ENCODE results near the gene ADGB. TPM values are rescaled to one million over a fixed set of nuclear protein-coding genes. Genes with fewer than 3 reads are reported as not detected.
"Not testable (repeated sequence)": the region's sequence is repeated elsewhere in the genome, so short reads cannot be mapped to it uniquely, and the experiment has no call there.

The ADGB gene
- total RNA-seq, 1 experiment from 2014 or later: not detected

GRCh38 chr6:146815511-146816462, 217.0 kb downstream of the ADGB start:
- H3K27ac ChIP-seq (ENCODE audit: low read length); H3K9me2 ChIP-seq (replicated peaks; ENCODE audit: insufficient read depth, low read length); H3K9ac ChIP-seq (ENCODE audit: low read length); H3K9me3 ChIP-seq (ENCODE audit: low read length); H2AFZ ChIP-seq (ENCODE audit: low read length); H3K4me1 ChIP-seq (ENCODE audit: low read length); H3K27me3 ChIP-seq (ENCODE audit: low read length); DNase-seq; H4K20me1 ChIP-seq (ENCODE audit: insufficient read depth, low read depth, low read length); H3K36me3 ChIP-seq (ENCODE audit: insufficient read depth, low read length); H3K79me2 ChIP-seq (ENCODE audit: low read length); H3K4me3 ChIP-seq (ENCODE audit: low read length); H3K4me2 ChIP-seq (ENCODE audit: low read depth, low read length, poor library complexity, severe bottlenecking): not testable (repeated sequence)

- Histone ChIP-seq H3K4me2 (ENCODE audit: low read depth, low read length, poor library complexity, severe bottlenecking) (no peak overlapping the region), H3K79me2 (ENCODE audit: low read length) (no peaks in the 10 kb centered on the region), H3K9me3 (ENCODE audit: low read length) (no peaks in the 10 kb centered on the region), H2AFZ (ENCODE audit: low read length) (no peak overlapping the region), H3K27ac (ENCODE audit: low read length) (no peak overlapping the region), H3K4me1 (ENCODE audit: low read length) (no peaks in the 10 kb centered on the region), H3K36me3 (ENCODE audit: insufficient read depth, low read length) (no peaks in the 10 kb centered on the region), H3K9ac (ENCODE audit: low read length) (no peak overlapping the region), H3K4me3 (ENCODE audit: low read length) (no peak overlapping the region), H3K9me2 (replicated peaks; ENCODE audit: insufficient read depth, low read length) (no peaks in the 10 kb centered on the region), H4K20me1 (ENCODE audit: insufficient read depth, low read depth, low read length) (no peaks in the 10 kb centered on the region), H3K27me3 (ENCODE audit: low read length) (no peaks in the 10 kb centered on the region)
- DNase-seq: no peak
Measured at GRCh38 chr6:146819596-146820320, 221.0 kb downstream of the ADGB start.

DNA sequence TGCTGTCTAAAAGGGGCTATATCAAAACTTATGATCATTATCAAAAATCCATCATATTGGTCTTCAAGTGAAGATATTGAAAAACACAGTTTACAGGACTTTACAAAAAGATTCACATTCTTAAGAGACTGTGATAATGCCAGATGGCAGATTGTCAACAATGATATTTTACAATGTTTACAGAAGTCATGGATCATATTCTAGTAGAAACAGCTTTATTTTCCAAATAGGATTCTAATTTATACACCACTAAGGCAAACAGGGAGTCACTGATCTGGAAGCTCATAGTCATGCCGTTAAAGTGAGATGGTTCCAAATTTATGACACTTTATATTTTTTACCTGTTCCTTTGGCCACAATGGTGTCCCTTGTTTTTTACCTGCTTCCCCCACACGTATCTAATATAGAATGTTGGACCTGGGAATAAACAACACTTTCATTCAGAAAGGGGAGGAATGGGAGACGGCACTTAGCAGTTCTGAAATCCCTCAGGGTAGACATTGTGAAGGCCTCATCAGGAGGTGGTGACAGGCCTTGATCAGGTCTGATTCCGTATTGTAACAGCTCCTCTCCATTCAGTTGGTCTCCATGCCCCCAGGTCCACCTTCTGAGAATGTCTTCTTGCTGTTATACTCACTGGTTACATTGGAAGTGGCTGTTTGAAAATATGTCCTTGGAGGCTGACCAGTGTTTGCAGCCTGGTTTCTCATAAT, 228.6 kb downstream of the ADGB start:
- Histone ChIP-seq H3K27ac (ENCODE audit: low read length) (no peak overlapping the region), H3K9ac (ENCODE audit: low read length) (no peak overlapping the region), H2AFZ (ENCODE audit: low read length) (no peak overlapping the region), H3K79me2 (ENCODE audit: low read length) (no peaks in the 10 kb centered on the region), H4K20me1 (ENCODE audit: insufficient read depth, low read depth, low read length) (no peaks in the 10 kb centered on the region), H3K36me3 (ENCODE audit: insufficient read depth, low read length) (no peaks in the 10 kb centered on the region), H3K4me3 (ENCODE audit: low read length) (no peak overlapping the region), H3K27me3 (ENCODE audit: low read length) (no peaks in the 10 kb centered on the region), H3K4me1 (ENCODE audit: low read length) (no peaks in the 10 kb centered on the region), H3K4me2 (ENCODE audit: low read depth, low read length, poor library complexity, severe bottlenecking) (no peak overlapping the region), H3K9me2 (replicated peaks; ENCODE audit: insufficient read depth, low read length) (no peaks in the 10 kb centered on the region), H3K9me3 (ENCODE audit: low read length) (no peaks in the 10 kb centered on the region)
- DNase-seq: no peak

GRCh38 chr6:146829792-146830565, 231.2 kb downstream of the ADGB start:
- no peaks in the 10 kb centered on the region for H4K20me1 ChIP-seq (ENCODE audit: insufficient read depth, low read depth, low read length)
- no peaks in the 10 kb centered on the region for H3K9me3 ChIP-seq (ENCODE audit: low read length)
- no peaks in the 10 kb centered on the region for H3K9me2 ChIP-seq (replicated peaks; ENCODE audit: insufficient read depth, low read length)
- H3K27ac ChIP-seq (ENCODE audit: low read length): no peak overlapping the region
- no peaks in the 10 kb centered on the region for H3K4me1 ChIP-seq (ENCODE audit: low read length)
- DNase-seq: no peak
- H3K36me3 ChIP-seq (ENCODE audit: insufficient read depth, low read length): no peaks in the 10 kb centered on the region
- H2AFZ ChIP-seq (ENCODE audit: low read length): no peak overlapping the region
- H3K4me3 ChIP-seq (ENCODE audit: low read length): no peak overlapping the region
- H3K79me2 ChIP-seq (ENCODE audit: low read length): no peaks in the 10 kb centered on the region
- no peaks in the 10 kb centered on the region for H3K27me3 ChIP-seq (ENCODE audit: low read length)
- H3K4me2 ChIP-seq (ENCODE audit: low read depth, low read length, poor library complexity, severe bottlenecking): no peak overlapping the region
- no peak overlapping the region for H3K9ac ChIP-seq (ENCODE audit: low read length)

GRCh38 chr6:146833157-146833556, 234.4 kb downstream of the ADGB start:
- Histone ChIP-seq H2AFZ (ENCODE audit: low read length) (no peak overlapping the region), H3K9me3 (ENCODE audit: low read length) (no peaks in the 10 kb centered on the region), H3K4me1 (ENCODE audit: low read length) (no peaks in the 10 kb centered on the region), H3K9ac (ENCODE audit: low read length) (no peak overlapping the region), H3K79me2 (ENCODE audit: low read length) (no peaks in the 10 kb centered on the region), H3K36me3 (ENCODE audit: insufficient read depth, low read length) (no peaks in the 10 kb centered on the region), H3K27me3 (ENCODE audit: low read length) (no peaks in the 10 kb centered on the region), H3K27ac (ENCODE audit: low read length) (no peak overlapping the region), H4K20me1 (ENCODE audit: insufficient read depth, low read depth, low read length) (no peaks in the 10 kb centered on the region), H3K9me2 (replicated peaks; ENCODE audit: insufficient read depth, low read length) (no peaks in the 10 kb centered on the region), H3K4me2 (ENCODE audit: low read depth, low read length, poor library complexity, severe bottlenecking) (no peak overlapping the region), H3K4me3 (ENCODE audit: low read length) (no peak overlapping the region)
- DNase-seq: no peak

DNA sequence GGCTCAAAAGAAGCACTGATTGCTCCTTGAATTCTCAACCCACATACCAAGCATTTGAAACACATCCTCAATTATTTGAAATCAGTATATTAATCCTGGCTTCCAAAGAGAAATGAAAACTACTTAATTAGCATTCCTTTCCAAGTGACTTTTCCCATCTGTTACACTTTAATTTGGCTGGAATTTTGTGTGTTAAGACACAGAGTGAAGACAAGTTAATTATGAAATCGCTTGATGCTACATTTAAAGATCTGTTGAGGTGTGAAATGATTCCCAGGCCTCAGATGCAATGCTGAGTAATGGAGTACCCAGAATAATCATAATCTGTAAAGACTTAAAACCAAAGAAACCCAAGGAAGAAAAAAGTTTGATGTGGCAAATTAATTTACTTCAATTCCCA, 241.4 kb downstream of the ADGB start:
- Histone ChIP-seq H3K4me3 (ENCODE audit: low read length) (no peak overlapping the region), H3K9me2 (replicated peaks; ENCODE audit: insufficient read depth, low read length) (no peaks in the 10 kb centered on the region), H3K27me3 (ENCODE audit: low read length) (no peaks in the 10 kb centered on the region), H3K4me1 (ENCODE audit: low read length) (no peaks in the 10 kb centered on the region), H3K79me2 (ENCODE audit: low read length) (no peaks in the 10 kb centered on the region), H3K4me2 (ENCODE audit: low read depth, low read length, poor library complexity, severe bottlenecking) (no peak overlapping the region), H3K9ac (ENCODE audit: low read length) (no peak overlapping the region), H4K20me1 (ENCODE audit: insufficient read depth, low read depth, low read length) (no peaks in the 10 kb centered on the region), H3K9me3 (ENCODE audit: low read length) (no peaks in the 10 kb centered on the region), H2AFZ (ENCODE audit: low read length) (no peak overlapping the region), H3K36me3 (ENCODE audit: insufficient read depth, low read length) (no peaks in the 10 kb centered on the region), H3K27ac (ENCODE audit: low read length) (no peak overlapping the region)
- DNase-seq: no peak

- H4K20me1 ChIP-seq (ENCODE audit: insufficient read depth, low read depth, low read length): no peaks in the 10 kb centered on the region
- H3K27me3 ChIP-seq (ENCODE audit: low read length): no peaks in the 10 kb centered on the region
- DNase-seq: no peak
- H2AFZ ChIP-seq (ENCODE audit: low read length): no peak overlapping the region
- H3K9me2 ChIP-seq (replicated peaks; ENCODE audit: insufficient read depth, low read length): no peaks in the 10 kb centered on the region
- no peaks in the 10 kb centered on the region for H3K9me3 ChIP-seq (ENCODE audit: low read length)
- H3K9ac ChIP-seq (ENCODE audit: low read length): no peak overlapping the region
- no peak overlapping the region for H3K27ac ChIP-seq (ENCODE audit: low read length)
- H3K36me3 ChIP-seq (ENCODE audit: insufficient read depth, low read length): no peaks in the 10 kb centered on the region
- no peak overlapping the region for H3K4me3 ChIP-seq (ENCODE audit: low read length)
- H3K4me2 ChIP-seq (ENCODE audit: low read depth, low read length, poor library complexity, severe bottlenecking): no peak overlapping the region
- H3K4me1 ChIP-seq (ENCODE audit: low read length): no peaks in the 10 kb centered on the region
- H3K79me2 ChIP-seq (ENCODE audit: low read length): no peaks in the 10 kb centered on the region
Measured at GRCh38 chr6:146840641-146841040, 241.9 kb downstream of the ADGB start.
